ENCODE results near the gene TRNAU1AP.
A peak's percentile ranks its signal among the peaks of the same experiment; 100 is the strongest.
"Not testable (repeated sequence)": the region's sequence is repeated elsewhere in the genome, so short reads cannot be mapped to it uniquely, and the experiment has no call there.

TRNAU1AP gene

GRCh38 chr1:28586585-28587391 is 33.9 kb downstream of the TRNAU1AP start:
- H3K23ac ChIP-seq (ENCODE audit: low read length); H2BK120ac ChIP-seq (ENCODE audit: low read depth, low read length): not testable (repeated sequence)
- no CpG with 5 or more reads among the region's 19 CpGs for WGBS (ENCODE audit: extremely low coverage, insufficient coverage, low lambda C conversion rate)

GRCh38 chr1:28591708-28592320 is 38.9 kb downstream of the TRNAU1AP start, which contains the start of gene RAB42:
RAB42 (plus strand) TSS chr1:28592265; CDS start chr1:28592512, 247 bp downstream.
- Histone ChIP-seq H3K4me3 (ENCODE audit: low read length) (peak within 1 kb of the TSS; percentile 62), H3K9ac (ENCODE audit: low read length) (peak within 1 kb of the TSS; percentile 71), H3K27ac (ENCODE audit: low read depth, low read length) (no peak within 1 kb of the TSS), H3K56ac (ENCODE audit: low read length) (peak within 1 kb of the TSS; percentile 92), H2BK15ac (replicated peaks; ENCODE audit: low read depth) (no peak within 1 kb of the TSS), H3K79me1 (ENCODE audit: low read length) (no peaks in the 10 kb centered on the region), H3K79me2 (ENCODE audit: control insufficient read depth, insufficient read depth, low read length) (no peaks in the 10 kb centered on the region), H3K4me2 (ENCODE audit: low read length) (peak within 1 kb of the TSS; percentile 96), H4K8ac (ENCODE audit: low read depth, low read length) (no peak within 1 kb of the TSS), H3K23ac (ENCODE audit: low read length) (peak within 1 kb of the TSS; percentile 66), H3K36me3 (ENCODE audit: control insufficient read depth, insufficient read depth, low read length) (no peaks in the 10 kb centered on the region), H3K18ac (ENCODE audit: low read length) (peak within 1 kb of the TSS; percentile 71), H2BK120ac (ENCODE audit: low read depth, low read length) (no peak within 1 kb of the TSS), H4K5ac (ENCODE audit: low read length) (no peak within 1 kb of the TSS), H2AK5ac (ENCODE audit: low read length) (no peak within 1 kb of the TSS), H3K27me3 (ENCODE audit: insufficient read depth, low read length, poor library complexity) (no peaks in the 10 kb centered on the region), H2BK5ac (ENCODE audit: low read length) (no peak within 1 kb of the TSS), H3K4me1 (ENCODE audit: control insufficient read depth, low read depth, low read length) (peaks cover 2% of the 10 kb centered on the region), H3K4ac (ENCODE audit: low read depth, low read length) (no peak within 1 kb of the TSS)
- DNase-seq, result peak; percentile 50
- no CpG with 5 or more reads among the region's 13 CpGs for WGBS (ENCODE audit: extremely low coverage, insufficient coverage, low lambda C conversion rate)

More at GRCh38 chr1:28586585-28587391, 33.9 kb downstream of the TRNAU1AP start:
- H4K8ac ChIP-seq (ENCODE audit: low read depth, low read length); H3K56ac ChIP-seq (ENCODE audit: low read length); H2BK5ac ChIP-seq (ENCODE audit: low read length); H3K36me3 ChIP-seq (ENCODE audit: control insufficient read depth, insufficient read depth, low read length); H3K27me3 ChIP-seq (ENCODE audit: insufficient read depth, low read length, poor library complexity); H3K79me1 ChIP-seq (ENCODE audit: low read length); H3K4me1 ChIP-seq (ENCODE audit: control insufficient read depth, low read depth, low read length); H3K9ac ChIP-seq (ENCODE audit: low read length); H4K5ac ChIP-seq (ENCODE audit: low read length); H3K27ac ChIP-seq (ENCODE audit: low read depth, low read length); H3K4ac ChIP-seq (ENCODE audit: low read depth, low read length); DNase-seq; H3K18ac ChIP-seq (ENCODE audit: low read length); H3K4me2 ChIP-seq (ENCODE audit: low read length); H3K79me2 ChIP-seq (ENCODE audit: control insufficient read depth, insufficient read depth, low read length); H2AK5ac ChIP-seq (ENCODE audit: low read length); H3K4me3 ChIP-seq (ENCODE audit: low read length); H2BK15ac ChIP-seq (replicated peaks; ENCODE audit: low read depth): not testable (repeated sequence)

- no peaks in the 10 kb centered on the region for H3K27me3 ChIP-seq (ENCODE audit: insufficient read depth, low read length, poor library complexity)
- peaks cover 2% of the 10 kb centered on the region for H3K4me1 ChIP-seq (ENCODE audit: control insufficient read depth, low read depth, low read length)
- no peak overlapping the region for H3K4ac ChIP-seq (ENCODE audit: low read depth, low read length)
- H3K27ac ChIP-seq (ENCODE audit: low read depth, low read length), result no peak overlapping the region
- H3K56ac ChIP-seq (ENCODE audit: low read length), result peak overlapping the region; percentile 92
- no peaks in the 10 kb centered on the region for H3K79me2 ChIP-seq (ENCODE audit: control insufficient read depth, insufficient read depth, low read length)
- H2BK120ac ChIP-seq (ENCODE audit: low read depth, low read length), result no peak overlapping the region
- no peak overlapping the region for H2BK5ac ChIP-seq (ENCODE audit: low read length)
- no peak overlapping the region for H2AK5ac ChIP-seq (ENCODE audit: low read length)
- peak overlapping the region; percentile 96 for H3K4me2 ChIP-seq (ENCODE audit: low read length)
- DNase-seq, result no peak
- no peak overlapping the region for H2BK15ac ChIP-seq (replicated peaks; ENCODE audit: low read depth)
- H3K79me1 ChIP-seq (ENCODE audit: low read length), result no peaks in the 10 kb centered on the region
- no peaks in the 10 kb centered on the region for H3K36me3 ChIP-seq (ENCODE audit: control insufficient read depth, insufficient read depth, low read length)
- peak overlapping the region; percentile 62 for H3K4me3 ChIP-seq (ENCODE audit: low read length)
- peak overlapping the region; percentile 71 for H3K18ac ChIP-seq (ENCODE audit: low read length)
- peak overlapping the region; percentile 66 for H3K23ac ChIP-seq (ENCODE audit: low read length)
- no CpG with 5 or more reads among the region's 81 CpGs for WGBS (ENCODE audit: extremely low coverage, insufficient coverage, low lambda C conversion rate)
- no peak overlapping the region for H4K8ac ChIP-seq (ENCODE audit: low read depth, low read length)
- H4K5ac ChIP-seq (ENCODE audit: low read length), result no peak overlapping the region
- H3K9ac ChIP-seq (ENCODE audit: low read length), result peak overlapping the region; percentile 71
Observed at GRCh38 chr1:28592321-28593071, 39.6 kb downstream of the TRNAU1AP start.

- not testable (repeated sequence) for H2AK5ac ChIP-seq (ENCODE audit: low read length); H3K36me3 ChIP-seq (ENCODE audit: control insufficient read depth, insufficient read depth, low read length); H3K4me3 ChIP-seq (ENCODE audit: low read length); H3K79me1 ChIP-seq (ENCODE audit: low read length); DNase-seq; H2BK15ac ChIP-seq (replicated peaks; ENCODE audit: low read depth); H3K4me1 ChIP-seq (ENCODE audit: control insufficient read depth, low read depth, low read length); H4K8ac ChIP-seq (ENCODE audit: low read depth, low read length); H3K4me2 ChIP-seq (ENCODE audit: low read length); H3K27ac ChIP-seq (ENCODE audit: low read depth, low read length); H3K18ac ChIP-seq (ENCODE audit: low read length); H3K79me2 ChIP-seq (ENCODE audit: control insufficient read depth, insufficient read depth, low read length); H2BK5ac ChIP-seq (ENCODE audit: low read length); H2BK120ac ChIP-seq (ENCODE audit: low read depth, low read length); H3K4ac ChIP-seq (ENCODE audit: low read depth, low read length); H3K23ac ChIP-seq (ENCODE audit: low read length); H4K5ac ChIP-seq (ENCODE audit: low read length); H3K9ac ChIP-seq (ENCODE audit: low read length); H3K56ac ChIP-seq (ENCODE audit: low read length); H3K27me3 ChIP-seq (ENCODE audit: insufficient read depth, low read length, poor library complexity)
- no CpG with 5 or more reads among the region's 3 CpGs for WGBS (ENCODE audit: extremely low coverage, insufficient coverage, low lambda C conversion rate)
Observed at GRCh38 chr1:28593988-28594356, 41.1 kb downstream of the TRNAU1AP start.

GRCh38 chr1:28594686-28595411 is 42.0 kb downstream of the TRNAU1AP start:
- H3K18ac ChIP-seq (ENCODE audit: low read length); H2AK5ac ChIP-seq (ENCODE audit: low read length); H2BK15ac ChIP-seq (replicated peaks; ENCODE audit: low read depth); H4K5ac ChIP-seq (ENCODE audit: low read length); H3K4me1 ChIP-seq (ENCODE audit: control insufficient read depth, low read depth, low read length); H3K79me2 ChIP-seq (ENCODE audit: control insufficient read depth, insufficient read depth, low read length); H4K8ac ChIP-seq (ENCODE audit: low read depth, low read length); H3K56ac ChIP-seq (ENCODE audit: low read length); H3K4me2 ChIP-seq (ENCODE audit: low read length); H3K4ac ChIP-seq (ENCODE audit: low read depth, low read length); H3K23ac ChIP-seq (ENCODE audit: low read length); H2BK5ac ChIP-seq (ENCODE audit: low read length); H3K27ac ChIP-seq (ENCODE audit: low read depth, low read length); H3K4me3 ChIP-seq (ENCODE audit: low read length); H3K9ac ChIP-seq (ENCODE audit: low read length); H3K79me1 ChIP-seq (ENCODE audit: low read length); H2BK120ac ChIP-seq (ENCODE audit: low read depth, low read length); H3K36me3 ChIP-seq (ENCODE audit: control insufficient read depth, insufficient read depth, low read length); H3K27me3 ChIP-seq (ENCODE audit: insufficient read depth, low read length, poor library complexity): not testable (repeated sequence)
- WGBS (ENCODE audit: extremely low coverage, insufficient coverage, low lambda C conversion rate), result no CpG with 5 or more reads among the region's 7 CpGs
- DNase-seq, result peak; percentile 54

All from mesendoderm (in vitro differentiated cells).